HG03108 (cell line): ENCODE measurements around the gene COPRS.
A peak's percentile ranks its signal among the peaks of the same experiment; 100 is the strongest.

Experiments used
- ATAC-seq: cut with Tn5 transposase; IDR thresholded peaks from one replicate; pipeline ENCODE4 v1.9.1; 2021; ENCODE audit warnings: moderate library complexity; ENCODE audit not compliant: unreplicated experiment

COPRS gene

GRCh38 chr17:31858642-31859486 is at the start of gene COPRS:
Gene COPRS, minus strand, starts transcription at chr17:31859244. Its CDS starts 45 bp downstream, at chr17:31859199.
- ATAC-seq, result peak; percentile 66

- ATAC-seq, result no peak
Observed at GRCh38 chr17:31908386-31908785, 49.3 kb upstream of the COPRS start.

- no peak for ATAC-seq
Observed at GRCh38 chr17:31907342-31907962, 48.4 kb upstream of the COPRS start.

GRCh38 chr17:31903401-31903800 is 44.4 kb upstream of the COPRS start:
- ATAC-seq, result no peak

- ATAC-seq, result no peak
Observed at GRCh38 chr17:31902693-31903092, 43.6 kb upstream of the COPRS start.

- no peak for ATAC-seq
Observed at GRCh38 chr17:31900877-31901276, 41.8 kb upstream of the COPRS start.

- no peak for ATAC-seq
Observed at GRCh38 chr17:31888124-31888523, 29.1 kb upstream of the COPRS start.

- no peak for ATAC-seq
Observed at GRCh38 chr17:31882571-31882970, 23.5 kb upstream of the COPRS start.

GRCh38 chr17:31880311-31880710 is 21.3 kb upstream of the COPRS start:
- ATAC-seq, result no peak

- no peak for ATAC-seq
Observed at GRCh38 chr17:31878703-31879073, 19.6 kb upstream of the COPRS start.

- ATAC-seq, result no peak
Observed at GRCh38 chr17:31877911-31878702, 19.1 kb upstream of the COPRS start.

GRCh38 chr17:31877341-31877740 is 18.3 kb upstream of the COPRS start:
- no peak for ATAC-seq

- ATAC-seq, result no peak
Observed at GRCh38 chr17:31875081-31875480, 16.0 kb upstream of the COPRS start.

GRCh38 chr17:31869797-31870568 is 10.9 kb upstream of the COPRS start:
- ATAC-seq, result no peak

GRCh38 chr17:31869031-31869430 is 10.0 kb upstream of the COPRS start:
- ATAC-seq, result no peak

- ATAC-seq, result no peak
Observed at GRCh38 chr17:31859487-31860008, 504 bp upstream of the COPRS start.

- no peak for ATAC-seq
Observed at GRCh38 chr17:31857920-31858641, 963 bp downstream of the COPRS start.

- ATAC-seq, result no peak
Observed at GRCh38 chr17:31856750-31857149, 2.3 kb downstream of the COPRS start.

GRCh38 chr17:31854672-31855071 is 4.4 kb downstream of the COPRS start:
- ATAC-seq, result no peak

- no peak for ATAC-seq
Observed at GRCh38 chr17:31853911-31854470, 5.1 kb downstream of the COPRS start.
